HepG2 (cell line): Measurements from ENCODE around the gene CMTM2. TPM values are rescaled to one million over a fixed set of nuclear protein-coding genes. Genes with fewer than 3 reads are reported as not detected.

ENCODE experiments used
- ZFYVE20 ChIP-seq: sonication (generic); formaldehyde crosslinking; IDR thresholded peaks from 2 replicates; pipeline ENCODE4 v1.8.0; 2023; ENCODE audit warnings: low read depth, mild to moderate bottlenecking, moderate library complexity, missing genetic modification reagents, borderline replicate concordance
- ZNF660 ChIP-seq: sonication (generic); formaldehyde crosslinking; IDR thresholded peaks from 2 replicates; pipeline ENCODE4 v1.5.1; 2020; ENCODE audit warnings: mild to moderate bottlenecking, low read depth, missing genetic modification reagents, borderline replicate concordance
- polyA plus RNA-seq, 8 experiments: library from polyadenylated mRNA; depleted of rRNA in 3 of 8; stranded (reverse) in 7 of 8; unstranded in 1 of 8; fragments of >200 nt; fragmentation: Illumina TruSeq in 4 of 8; extraction: Trizol in 4 of 8; gene quantifications; 2 replicates each; pipeline versions ENCODE4 v1.2.1 to v1.2.3, GENCODE V29; 2011 to 2016; ENCODE audit warnings: low read depth in 4 of 8, missing spikeins in 1 of 8, mixed read lengths in 1 of 8; ENCODE audit not compliant: insufficient read depth in 1 of 8
- total RNA-seq, 5 experiments: library from RNA; depleted of rRNA; stranded (reverse); fragments of >200 nt; fragmentation: Illumina TruSeq; extraction: Trizol; gene quantifications; 2 replicates each; pipeline ENCODE4 v1.2.3, GENCODE V29; 2016; ENCODE audit warnings: low read depth in 1 of 5
- TF ChIP-seq, protein P1 (sequence below): sonication (generic); formaldehyde crosslinking; IDR thresholded peaks from 2 replicates; pipeline ENCODE4 v1.8.0; 2022; ENCODE audit warnings: missing genetic modification reagents, mild to moderate bottlenecking, moderate library complexity, borderline replicate concordance
- TF ChIP-seq, protein P2 (sequence below): sonication (generic); formaldehyde crosslinking; IDR thresholded peaks from 2 replicates; pipeline ENCODE4 v1.5.0; 2020; ENCODE audit warnings: mild to moderate bottlenecking, missing genetic modification reagents, borderline replicate concordance
- TF ChIP-seq, protein P3 (sequence below): sonication (generic); formaldehyde crosslinking; IDR thresholded peaks from 2 replicates; pipeline ENCODE4 v1.5.1; 2020; ENCODE audit warnings: mild to moderate bottlenecking, moderate library complexity, missing genetic modification reagents
- TF ChIP-seq, protein P4 (sequence below): sonication (generic); formaldehyde crosslinking; IDR thresholded peaks from 2 replicates; pipeline ENCODE4 v1.4.0; 2020; ENCODE audit warnings: mild to moderate bottlenecking, missing genetic modification reagents

The CMTM2 gene
- total and polyA plus RNA-seq, 2 of the 13 experiments (the other 11 are each of a cell fraction or from before 2014, with no cell fraction given): not detected

DNA sequence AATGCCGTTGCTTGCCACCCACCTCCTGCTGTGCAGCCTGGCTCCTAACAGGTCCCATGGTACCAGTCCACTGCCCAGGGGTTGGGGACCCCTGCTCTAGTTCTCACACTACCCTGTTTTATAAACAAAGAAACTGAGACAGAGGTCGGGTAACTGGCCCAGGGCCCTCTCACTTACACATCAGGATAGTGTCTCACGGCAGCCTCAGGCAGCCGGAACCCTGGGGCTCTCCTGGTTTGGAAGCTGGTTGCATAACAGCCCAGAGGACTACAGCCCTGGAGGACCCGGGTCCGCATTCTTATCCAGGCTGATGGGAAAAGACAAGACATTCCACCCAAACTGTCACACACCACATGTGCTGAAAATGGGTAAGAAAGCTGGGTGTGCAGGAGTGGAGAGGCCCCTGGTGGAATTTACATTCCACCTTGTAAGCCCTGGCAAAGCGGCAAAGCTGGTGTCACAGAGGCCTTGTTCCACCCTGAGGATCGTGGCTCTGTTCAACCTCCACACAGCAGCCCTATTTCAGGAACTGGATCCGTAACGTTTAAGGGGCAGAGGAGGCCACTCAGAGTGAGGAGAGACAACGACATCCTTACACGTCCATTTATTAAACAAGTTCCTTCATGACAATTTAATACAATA lies 35.0 kb downstream of the CMTM2 start (continued):
- TF ChIP-seq, protein P1, sequence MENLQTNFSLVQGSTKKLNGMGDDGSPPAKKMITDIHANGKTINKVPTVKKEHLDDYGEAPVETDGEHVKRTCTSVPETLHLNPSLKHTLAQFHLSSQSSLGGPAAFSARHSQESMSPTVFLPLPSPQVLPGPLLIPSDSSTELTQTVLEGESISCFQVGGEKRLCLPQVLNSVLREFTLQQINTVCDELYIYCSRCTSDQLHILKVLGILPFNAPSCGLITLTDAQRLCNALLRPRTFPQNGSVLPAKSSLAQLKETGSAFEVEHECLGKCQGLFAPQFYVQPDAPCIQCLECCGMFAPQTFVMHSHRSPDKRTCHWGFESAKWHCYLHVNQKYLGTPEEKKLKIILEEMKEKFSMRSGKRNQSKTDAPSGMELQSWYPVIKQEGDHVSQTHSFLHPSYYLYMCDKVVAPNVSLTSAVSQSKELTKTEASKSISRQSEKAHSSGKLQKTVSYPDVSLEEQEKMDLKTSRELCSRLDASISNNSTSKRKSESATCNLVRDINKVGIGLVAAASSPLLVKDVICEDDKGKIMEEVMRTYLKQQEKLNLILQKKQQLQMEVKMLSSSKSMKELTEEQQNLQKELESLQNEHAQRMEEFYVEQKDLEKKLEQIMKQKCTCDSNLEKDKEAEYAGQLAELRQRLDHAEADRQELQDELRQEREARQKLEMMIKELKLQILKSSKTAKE (CRISPR knock-in tag): no peak
- no peak for TF ChIP-seq ZNF660 (CRISPR knock-in tag)
- TF ChIP-seq, protein P2, sequence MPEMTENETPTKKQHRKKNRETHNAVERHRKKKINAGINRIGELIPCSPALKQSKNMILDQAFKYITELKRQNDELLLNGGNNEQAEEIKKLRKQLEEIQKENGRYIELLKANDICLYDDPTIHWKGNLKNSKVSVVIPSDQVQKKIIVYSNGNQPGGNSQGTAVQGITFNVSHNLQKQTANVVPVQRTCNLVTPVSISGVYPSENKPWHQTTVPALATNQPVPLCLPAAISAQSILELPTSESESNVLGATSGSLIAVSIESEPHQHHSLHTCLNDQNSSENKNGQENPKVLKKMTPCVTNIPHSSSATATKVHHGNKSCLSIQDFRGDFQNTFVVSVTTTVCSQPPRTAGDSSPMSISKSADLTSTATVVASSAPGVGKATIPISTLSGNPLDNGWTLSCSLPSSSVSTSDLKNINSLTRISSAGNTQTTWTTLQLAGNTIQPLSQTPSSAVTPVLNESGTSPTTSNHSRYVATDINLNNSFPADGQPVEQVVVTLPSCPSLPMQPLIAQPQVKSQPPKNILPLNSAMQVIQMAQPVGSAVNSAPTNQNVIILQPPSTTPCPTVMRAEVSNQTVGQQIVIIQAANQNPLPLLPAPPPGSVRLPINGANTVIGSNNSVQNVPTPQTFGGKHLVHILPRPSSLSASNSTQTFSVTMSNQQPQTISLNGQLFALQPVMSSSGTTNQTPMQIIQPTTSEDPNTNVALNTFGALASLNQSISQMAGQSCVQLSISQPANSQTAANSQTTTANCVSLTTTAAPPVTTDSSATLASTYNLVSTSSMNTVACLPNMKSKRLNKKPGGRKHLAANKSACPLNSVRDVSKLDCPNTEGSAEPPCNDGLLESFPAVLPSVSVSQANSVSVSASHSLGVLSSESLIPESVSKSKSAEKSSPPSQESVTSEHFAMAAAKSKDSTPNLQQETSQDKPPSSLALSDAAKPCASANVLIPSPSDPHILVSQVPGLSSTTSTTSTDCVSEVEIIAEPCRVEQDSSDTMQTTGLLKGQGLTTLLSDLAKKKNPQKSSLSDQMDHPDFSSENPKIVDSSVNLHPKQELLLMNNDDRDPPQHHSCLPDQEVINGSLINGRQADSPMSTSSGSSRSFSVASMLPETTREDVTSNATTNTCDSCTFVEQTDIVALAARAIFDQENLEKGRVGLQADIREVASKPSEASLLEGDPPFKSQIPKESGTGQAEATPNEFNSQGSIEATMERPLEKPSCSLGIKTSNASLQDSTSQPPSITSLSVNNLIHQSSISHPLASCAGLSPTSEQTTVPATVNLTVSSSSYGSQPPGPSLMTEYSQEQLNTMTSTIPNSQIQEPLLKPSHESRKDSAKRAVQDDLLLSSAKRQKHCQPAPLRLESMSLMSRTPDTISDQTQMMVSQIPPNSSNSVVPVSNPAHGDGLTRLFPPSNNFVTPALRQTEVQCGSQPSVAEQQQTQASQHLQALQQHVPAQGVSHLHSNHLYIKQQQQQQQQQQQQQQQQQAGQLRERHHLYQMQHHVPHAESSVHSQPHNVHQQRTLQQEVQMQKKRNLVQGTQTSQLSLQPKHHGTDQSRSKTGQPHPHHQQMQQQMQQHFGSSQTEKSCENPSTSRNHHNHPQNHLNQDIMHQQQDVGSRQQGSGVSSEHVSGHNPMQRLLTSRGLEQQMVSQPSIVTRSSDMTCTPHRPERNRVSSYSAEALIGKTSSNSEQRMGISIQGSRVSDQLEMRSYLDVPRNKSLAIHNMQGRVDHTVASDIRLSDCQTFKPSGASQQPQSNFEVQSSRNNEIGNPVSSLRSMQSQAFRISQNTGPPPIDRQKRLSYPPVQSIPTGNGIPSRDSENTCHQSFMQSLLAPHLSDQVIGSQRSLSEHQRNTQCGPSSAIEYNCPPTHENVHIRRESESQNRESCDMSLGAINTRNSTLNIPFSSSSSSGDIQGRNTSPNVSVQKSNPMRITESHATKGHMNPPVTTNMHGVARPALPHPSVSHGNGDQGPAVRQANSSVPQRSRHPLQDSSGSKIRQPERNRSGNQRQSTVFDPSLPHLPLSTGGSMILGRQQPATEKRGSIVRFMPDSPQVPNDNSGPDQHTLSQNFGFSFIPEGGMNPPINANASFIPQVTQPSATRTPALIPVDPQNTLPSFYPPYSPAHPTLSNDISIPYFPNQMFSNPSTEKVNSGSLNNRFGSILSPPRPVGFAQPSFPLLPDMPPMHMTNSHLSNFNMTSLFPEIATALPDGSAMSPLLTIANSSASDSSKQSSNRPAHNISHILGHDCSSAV (CRISPR knock-in tag): no peak
- TF ChIP-seq, protein P3, sequence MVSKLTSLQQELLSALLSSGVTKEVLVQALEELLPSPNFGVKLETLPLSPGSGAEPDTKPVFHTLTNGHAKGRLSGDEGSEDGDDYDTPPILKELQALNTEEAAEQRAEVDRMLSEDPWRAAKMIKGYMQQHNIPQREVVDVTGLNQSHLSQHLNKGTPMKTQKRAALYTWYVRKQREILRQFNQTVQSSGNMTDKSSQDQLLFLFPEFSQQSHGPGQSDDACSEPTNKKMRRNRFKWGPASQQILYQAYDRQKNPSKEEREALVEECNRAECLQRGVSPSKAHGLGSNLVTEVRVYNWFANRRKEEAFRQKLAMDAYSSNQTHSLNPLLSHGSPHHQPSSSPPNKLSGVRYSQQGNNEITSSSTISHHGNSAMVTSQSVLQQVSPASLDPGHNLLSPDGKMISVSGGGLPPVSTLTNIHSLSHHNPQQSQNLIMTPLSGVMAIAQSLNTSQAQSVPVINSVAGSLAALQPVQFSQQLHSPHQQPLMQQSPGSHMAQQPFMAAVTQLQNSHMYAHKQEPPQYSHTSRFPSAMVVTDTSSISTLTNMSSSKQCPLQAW (CRISPR knock-in tag): no peak
- TF ChIP-seq, protein P4, sequence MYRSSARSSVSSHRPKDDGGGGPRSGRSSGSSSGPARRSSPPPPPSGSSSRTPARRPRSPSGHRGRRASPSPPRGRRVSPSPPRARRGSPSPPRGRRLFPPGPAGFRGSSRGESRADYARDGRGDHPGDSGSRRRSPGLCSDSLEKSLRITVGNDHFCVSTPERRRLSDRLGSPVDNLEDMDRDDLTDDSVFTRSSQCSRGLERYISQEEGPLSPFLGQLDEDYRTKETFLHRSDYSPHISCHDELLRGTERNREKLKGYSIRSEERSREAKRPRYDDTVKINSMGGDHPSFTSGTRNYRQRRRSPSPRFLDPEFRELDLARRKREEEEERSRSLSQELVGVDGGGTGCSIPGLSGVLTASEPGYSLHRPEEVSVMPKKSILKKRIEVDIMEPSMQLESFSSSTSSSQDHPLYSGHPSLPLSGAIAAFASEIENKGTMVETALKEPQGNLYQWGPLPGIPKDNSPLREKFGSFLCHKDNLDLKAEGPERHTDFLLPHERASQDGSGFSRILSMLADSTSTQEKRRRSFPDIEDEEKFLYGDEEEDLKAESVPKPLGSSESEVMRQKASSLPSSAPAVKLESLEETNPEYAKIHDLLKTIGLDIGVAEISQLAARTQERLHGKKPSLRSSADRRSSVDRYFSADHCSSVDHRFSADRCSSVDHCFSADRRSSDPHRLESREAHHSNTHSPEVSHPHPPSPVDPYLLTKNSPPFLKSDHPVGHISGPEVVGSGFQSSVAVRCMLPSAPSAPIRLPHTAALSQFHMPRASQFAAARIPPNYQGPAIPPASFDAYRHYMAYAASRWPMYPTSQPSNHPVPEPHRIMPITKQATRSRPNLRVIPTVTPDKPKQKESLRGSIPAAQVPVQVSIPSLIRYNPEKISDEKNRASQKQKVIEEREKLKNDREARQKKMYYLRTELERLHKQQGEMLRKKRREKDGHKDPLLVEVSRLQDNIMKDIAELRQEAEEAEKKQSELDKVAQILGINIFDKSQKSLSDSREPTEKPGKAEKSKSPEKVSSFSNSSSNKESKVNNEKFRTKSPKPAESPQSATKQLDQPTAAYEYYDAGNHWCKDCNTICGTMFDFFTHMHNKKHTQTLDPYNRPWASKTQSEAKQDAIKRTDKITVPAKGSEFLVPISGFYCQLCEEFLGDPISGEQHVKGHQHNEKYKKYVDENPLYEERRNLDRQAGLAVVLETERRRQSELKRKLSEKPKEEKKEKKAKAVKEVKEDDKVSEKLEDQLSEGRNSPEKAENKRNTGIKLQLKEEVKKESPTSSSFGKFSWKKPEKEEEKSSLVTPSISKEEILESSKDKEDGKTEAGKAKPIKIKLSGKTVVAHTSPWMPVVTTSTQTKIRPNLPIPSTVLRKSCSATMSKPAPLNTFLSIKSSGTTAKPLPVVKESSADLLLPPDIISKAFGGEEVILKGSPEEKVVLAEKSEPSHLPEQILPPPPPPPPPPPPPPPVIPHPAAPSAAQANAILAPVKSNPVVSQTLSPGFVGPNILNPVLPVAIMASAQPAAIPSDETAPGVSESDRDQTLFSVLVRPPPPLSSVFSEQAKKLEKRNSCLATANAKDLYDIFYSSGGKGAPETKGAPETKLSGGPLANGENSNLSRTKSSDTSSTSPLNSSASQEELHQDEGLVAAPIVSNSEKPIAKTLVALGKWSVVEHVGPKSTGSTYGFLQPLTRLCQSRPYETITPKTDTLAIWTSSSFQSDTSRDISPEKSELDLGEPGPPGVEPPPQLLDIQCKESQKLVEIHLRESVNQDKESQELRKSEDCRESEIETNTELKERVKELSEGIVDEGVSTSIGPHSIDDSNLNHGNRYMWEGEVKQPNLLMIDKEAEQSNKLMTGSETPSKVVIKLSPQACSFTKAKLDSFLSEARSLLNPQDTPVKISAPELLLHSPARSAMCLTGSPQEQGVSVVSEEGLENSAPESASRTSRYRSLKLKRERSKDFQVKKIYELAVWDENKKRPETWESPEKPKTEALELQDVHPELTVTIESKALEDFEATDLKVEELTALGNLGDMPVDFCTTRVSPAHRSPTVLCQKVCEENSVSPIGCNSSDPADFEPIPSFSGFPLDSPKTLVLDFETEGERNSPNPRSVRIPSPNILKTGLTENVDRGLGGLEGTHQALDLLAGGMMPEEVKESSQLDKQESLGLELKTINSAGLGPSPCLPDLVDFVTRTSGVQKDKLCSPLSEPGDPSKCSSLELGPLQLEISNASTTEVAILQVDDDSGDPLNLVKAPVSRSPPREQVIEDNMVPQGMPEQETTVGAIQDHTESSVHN (CRISPR knock-in tag): no peak
- no peak for TF ChIP-seq ZFYVE20 (CRISPR knock-in tag)
